Hepatocyte (in vitro differentiated cells): Measurements from ENCODE around the gene HCK. TPM values are rescaled to one million over a fixed set of nuclear protein-coding genes. Genes with fewer than 3 reads are reported as not detected.
"Not testable (repeated sequence)": the region's sequence is repeated elsewhere in the genome, so short reads cannot be mapped to it uniquely, and the experiment has no call there.

Source experiments
- DNase-seq: peaks from one replicate; pipeline ENCODE4 v3.0.0-alpha.2; 2016; ENCODE audit warnings: low spot score
- H2AFZ ChIP-seq: fragments of 200-600 bp; sonication (generic); 2 replicates; pipeline ENCODE4 v1.6.0; 2016; ENCODE audit warnings: antibody characterized with exemption, mild to moderate bottlenecking
- H3K27ac ChIP-seq: fragments of 200-600 bp; sonication (generic); 2 replicates; pipeline ENCODE4 v1.5.1; 2016; ENCODE audit warnings: mild to moderate bottlenecking
- H3K27me3 ChIP-seq: fragments of 200-600 bp; sonication (generic); 2 replicates; pipeline ENCODE4 v1.6.1; 2016
- H3K36me3 ChIP-seq: fragments of 200-600 bp; sonication (generic); replicated peaks from 2 replicates; pipeline ENCODE4 v1.5.1; 2016; ENCODE audit warnings: low read depth; ENCODE audit not compliant: insufficient read depth
- H3K4me1 ChIP-seq: fragments of 200-600 bp; sonication (generic); 2 replicates; pipeline ENCODE4 v1.5.1; 2016; ENCODE audit warnings: mild to moderate bottlenecking, moderate library complexity; ENCODE audit not compliant: insufficient read depth
- H3K4me2 ChIP-seq: fragments of 200-600 bp; sonication (generic); 2 replicates; pipeline ENCODE4 v1.6.0; 2016
- H3K4me3 ChIP-seq: fragments of 200-600 bp; sonication (generic); 2 replicates; pipeline ENCODE4 v1.5.1; 2016; ENCODE audit warnings: mild to moderate bottlenecking
- H3K79me2 ChIP-seq: fragments of 200-600 bp; sonication (generic); 2 replicates; pipeline ENCODE4 v1.6.0; 2017; ENCODE audit warnings: mild to moderate bottlenecking
- H3K9me2 ChIP-seq: fragments of 200-600 bp; sonication (generic); replicated peaks from 2 replicates; pipeline ENCODE4 v1.6.0; 2017; ENCODE audit warnings: mild to moderate bottlenecking; ENCODE audit not compliant: insufficient read depth
- H3K9me3 ChIP-seq: fragments of 200-600 bp; sonication (generic); 2 replicates; pipeline ENCODE4 v1.5.1; 2016; ENCODE audit warnings: low read depth, mild to moderate bottlenecking
- H4K20me1 ChIP-seq: fragments of 200-600 bp; sonication (generic); 2 replicates; pipeline ENCODE4 v1.6.0; 2016; ENCODE audit warnings: mild to moderate bottlenecking; ENCODE audit not compliant: insufficient read depth, poor library complexity, severe bottlenecking
- EZH2 ChIP-seq: fragments of 200-600 bp; sonication (generic); IDR thresholded peaks from 2 replicates; pipeline ENCODE4 v1.6.1; 2016; ENCODE audit warnings: antibody characterized with exemption, mild to moderate bottlenecking, borderline replicate concordance
- EZH2phosphoT487 ChIP-seq: fragments of 200-600 bp; sonication (generic); IDR thresholded peaks from one replicate; pipeline ENCODE4 v1.6.1; 2018; ENCODE audit warnings: antibody characterized with exemption, mild to moderate bottlenecking, low read depth, moderate library complexity; ENCODE audit not compliant: unreplicated experiment, severe bottlenecking
- WGBS: methylation state at CpG from one replicate; pipeline ENCODE4 v1.1.6; 2016; ENCODE audit warnings: low lambda C conversion rate; ENCODE audit errors: missing lambda C conversion rate; 5-methylcytosine and 5-hydroxymethylcytosine counted together
- polyA plus RNA-seq: library from polyadenylated mRNA; unstranded; fragments of >200 nt; fragmentation: Nextera tagmentation; extraction: Ambion mirVana; gene quantifications from 2 replicates; pipeline ENCODE4 v1.2.1, GENCODE V29; 2016
- total RNA-seq: library from RNA; depleted of rRNA; stranded (reverse); fragments of >200 nt; gene quantifications from 2 replicates; pipeline ENCODE4 v1.2.3, GENCODE V29; 2014
- TF ChIP-seq, protein P1 (sequence below): fragments of 200-600 bp; sonication (generic); IDR thresholded peaks from 2 replicates; pipeline ENCODE4 v1.5.1; 2016; ENCODE audit warnings: antibody characterized with exemption, mild to moderate bottlenecking; ENCODE audit not compliant: poor library complexity

HCK gene
- total and polyA plus RNA-seq, 2 experiments from 2014 or later: 0.54 to 2.2 TPM

DNA sequence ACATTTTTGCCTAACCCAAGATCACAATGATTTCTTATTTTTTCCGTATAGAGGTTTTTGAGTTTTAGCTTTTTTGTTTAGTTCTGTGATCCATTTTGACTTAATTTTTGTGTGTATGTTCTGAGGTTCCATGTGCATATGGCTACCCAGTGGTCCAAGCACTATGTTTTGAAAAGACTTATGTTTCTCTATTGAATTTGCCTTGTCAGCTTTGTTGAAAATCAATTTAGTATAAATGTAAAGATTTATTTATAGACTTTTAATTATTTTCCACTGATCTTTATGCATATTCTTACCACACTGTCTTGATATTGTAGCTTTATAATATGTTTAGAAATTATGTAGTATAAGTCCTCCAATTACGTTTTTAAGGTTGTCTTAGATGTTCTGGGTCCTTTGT lies 67.7 kb downstream of the HCK start:
- Histone ChIP-seq H4K20me1 (peaks cover 49% of the 10 kb centered on the region), H3K4me2 (no peak overlapping the region), H3K4me3 (no peak overlapping the region), H3K79me2 (peaks cover 78% of the 10 kb centered on the region), H3K27ac (no peak overlapping the region), H3K36me3 (no peaks in the 10 kb centered on the region), H3K27me3 (no peaks in the 10 kb centered on the region), H3K9me2 (no peaks in the 10 kb centered on the region), H2AFZ (no peak overlapping the region), H3K4me1 (no peaks in the 10 kb centered on the region), H3K9me3 (no peaks in the 10 kb centered on the region)
- DNase-seq: no peak
- WGBS: 92% methylated on average over 2 of the region's 2 CpGs
- TF ChIP-seq EZH2 (no peak), EZH2phosphoT487 (no peak)
- TF ChIP-seq, protein P1, sequence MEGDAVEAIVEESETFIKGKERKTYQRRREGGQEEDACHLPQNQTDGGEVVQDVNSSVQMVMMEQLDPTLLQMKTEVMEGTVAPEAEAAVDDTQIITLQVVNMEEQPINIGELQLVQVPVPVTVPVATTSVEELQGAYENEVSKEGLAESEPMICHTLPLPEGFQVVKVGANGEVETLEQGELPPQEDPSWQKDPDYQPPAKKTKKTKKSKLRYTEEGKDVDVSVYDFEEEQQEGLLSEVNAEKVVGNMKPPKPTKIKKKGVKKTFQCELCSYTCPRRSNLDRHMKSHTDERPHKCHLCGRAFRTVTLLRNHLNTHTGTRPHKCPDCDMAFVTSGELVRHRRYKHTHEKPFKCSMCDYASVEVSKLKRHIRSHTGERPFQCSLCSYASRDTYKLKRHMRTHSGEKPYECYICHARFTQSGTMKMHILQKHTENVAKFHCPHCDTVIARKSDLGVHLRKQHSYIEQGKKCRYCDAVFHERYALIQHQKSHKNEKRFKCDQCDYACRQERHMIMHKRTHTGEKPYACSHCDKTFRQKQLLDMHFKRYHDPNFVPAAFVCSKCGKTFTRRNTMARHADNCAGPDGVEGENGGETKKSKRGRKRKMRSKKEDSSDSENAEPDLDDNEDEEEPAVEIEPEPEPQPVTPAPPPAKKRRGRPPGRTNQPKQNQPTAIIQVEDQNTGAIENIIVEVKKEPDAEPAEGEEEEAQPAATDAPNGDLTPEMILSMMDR: no peak

DNA sequence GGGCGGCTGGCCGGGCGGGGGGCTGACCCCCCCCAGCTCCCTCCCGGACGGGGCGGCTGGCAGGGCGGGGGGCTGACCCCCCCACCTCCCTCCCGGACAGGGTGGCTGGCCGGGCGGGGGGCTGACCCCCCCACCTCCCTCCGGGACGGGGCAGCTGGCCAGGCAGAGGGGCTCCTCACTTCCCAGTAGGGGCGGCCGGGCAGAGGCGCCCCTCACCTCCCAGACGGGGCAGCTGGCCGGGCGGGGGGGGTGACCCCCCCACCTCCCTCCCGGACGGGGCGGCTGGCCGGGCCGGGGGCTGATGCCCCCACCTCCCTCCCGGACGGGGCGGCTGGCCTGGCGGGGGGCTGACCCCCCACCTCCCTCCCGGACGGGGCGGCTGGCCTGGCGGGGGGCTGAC lies 69.9 kb downstream of the HCK start:
- H3K4me2 ChIP-seq, H3K9me2 ChIP-seq, H3K4me3 ChIP-seq, H3K9me3 ChIP-seq, H3K27me3 ChIP-seq, H2AFZ ChIP-seq, H3K4me1 ChIP-seq, H3K27ac ChIP-seq, DNase-seq, H3K36me3 ChIP-seq: not testable (repeated sequence)
- Histone ChIP-seq H4K20me1 (peaks cover 40% of the 10 kb centered on the region), H3K79me2 (peaks cover 73% of the 10 kb centered on the region)
- no CpG with 5 or more reads among the region's 31 CpGs for WGBS

DNA sequence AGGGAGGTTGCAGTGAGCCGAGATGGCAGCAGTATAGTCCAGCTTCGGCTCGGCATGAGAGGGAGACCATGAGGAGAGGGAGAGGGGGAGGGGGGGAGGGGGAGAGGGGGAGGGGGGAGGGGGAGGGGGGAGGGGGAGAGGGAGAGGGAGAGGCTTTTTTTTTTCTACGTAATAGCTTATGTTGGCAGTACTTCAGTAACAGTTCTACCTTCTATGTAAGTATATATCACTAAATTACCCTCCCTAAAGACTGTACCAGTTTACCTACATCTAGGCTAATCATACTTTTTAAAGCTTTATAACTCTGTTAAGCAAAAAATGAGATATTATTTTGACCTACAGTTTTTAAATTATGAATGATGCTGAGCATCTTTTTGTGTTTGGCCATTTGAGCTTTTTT lies 71.0 kb downstream of the HCK start:
- TF ChIP-seq EZH2 (no peak), EZH2phosphoT487 (no peak)
- TF ChIP-seq, protein P1: no peak
- H3K4me3 ChIP-seq: no peak overlapping the region
- peaks cover 73% of the 10 kb centered on the region for H3K79me2 ChIP-seq
- H3K36me3 ChIP-seq: no peaks in the 10 kb centered on the region
- no peak overlapping the region for H3K4me2 ChIP-seq
- H3K27ac ChIP-seq: no peak overlapping the region
- H3K4me1 ChIP-seq: no peaks in the 10 kb centered on the region
- no peaks in the 10 kb centered on the region for H3K27me3 ChIP-seq
- WGBS: 85% methylated on average over 3 of the region's 4 CpGs
- H3K9me3 ChIP-seq: no peaks in the 10 kb centered on the region
- no peaks in the 10 kb centered on the region for H3K9me2 ChIP-seq
- H4K20me1 ChIP-seq: peaks cover 39% of the 10 kb centered on the region
- DNase-seq: no peak
- no peak overlapping the region for H2AFZ ChIP-seq

DNA sequence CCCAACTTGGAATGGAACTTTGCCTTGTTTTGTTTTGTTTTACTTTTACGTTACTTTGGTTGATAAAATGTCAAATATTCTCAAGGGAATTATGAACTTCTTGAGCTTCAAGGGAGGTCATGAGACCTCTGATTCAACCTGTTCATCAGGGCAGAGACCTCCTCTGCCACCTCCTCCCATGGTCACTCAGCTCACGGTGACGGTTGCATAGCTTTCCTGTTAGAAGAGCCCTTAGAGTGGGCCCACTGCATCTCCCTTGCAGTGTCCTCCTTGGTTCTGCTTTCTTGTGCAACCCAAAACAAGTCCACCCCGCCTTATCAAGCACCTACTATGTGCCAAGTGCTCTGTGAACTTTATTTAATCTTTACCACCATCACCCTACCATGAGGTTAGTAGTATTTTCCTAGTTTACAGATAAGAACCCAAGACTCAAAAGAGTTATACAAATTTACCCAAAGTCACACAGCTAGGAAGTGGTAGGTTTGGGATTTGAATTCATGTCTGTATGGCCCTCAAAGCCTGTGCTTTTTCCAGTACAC lies 72.9 kb downstream of the HCK start:
- H3K27me3 ChIP-seq: no peaks in the 10 kb centered on the region
- no peaks in the 10 kb centered on the region for H3K36me3 ChIP-seq
- H3K4me1 ChIP-seq: no peaks in the 10 kb centered on the region
- H3K4me3 ChIP-seq: no peak overlapping the region
- no peaks in the 10 kb centered on the region for H3K9me2 ChIP-seq
- H3K9me3 ChIP-seq: no peaks in the 10 kb centered on the region
- TF ChIP-seq, protein P1: no peak
- TF ChIP-seq EZH2phosphoT487 (no peak), EZH2 (no peak)
- no peak overlapping the region for H2AFZ ChIP-seq
- H4K20me1 ChIP-seq: peaks cover 41% of the 10 kb centered on the region
- no peak overlapping the region for H3K4me2 ChIP-seq
- H3K27ac ChIP-seq: no peak overlapping the region
- no peak for DNase-seq
- WGBS: 95% methylated on average over 4 of the region's 4 CpGs
- H3K79me2 ChIP-seq: peaks cover 73% of the 10 kb centered on the region
